Measurements from ENCODE around the gene DSP. TPM values are rescaled to one million over a fixed set of nuclear protein-coding genes. Genes with fewer than 3 reads are reported as not detected.

Gene DSP
- total and polyA plus RNA-seq, 12 donors, result 4.1 to 61.4 (median 38.8) TPM

DNA sequence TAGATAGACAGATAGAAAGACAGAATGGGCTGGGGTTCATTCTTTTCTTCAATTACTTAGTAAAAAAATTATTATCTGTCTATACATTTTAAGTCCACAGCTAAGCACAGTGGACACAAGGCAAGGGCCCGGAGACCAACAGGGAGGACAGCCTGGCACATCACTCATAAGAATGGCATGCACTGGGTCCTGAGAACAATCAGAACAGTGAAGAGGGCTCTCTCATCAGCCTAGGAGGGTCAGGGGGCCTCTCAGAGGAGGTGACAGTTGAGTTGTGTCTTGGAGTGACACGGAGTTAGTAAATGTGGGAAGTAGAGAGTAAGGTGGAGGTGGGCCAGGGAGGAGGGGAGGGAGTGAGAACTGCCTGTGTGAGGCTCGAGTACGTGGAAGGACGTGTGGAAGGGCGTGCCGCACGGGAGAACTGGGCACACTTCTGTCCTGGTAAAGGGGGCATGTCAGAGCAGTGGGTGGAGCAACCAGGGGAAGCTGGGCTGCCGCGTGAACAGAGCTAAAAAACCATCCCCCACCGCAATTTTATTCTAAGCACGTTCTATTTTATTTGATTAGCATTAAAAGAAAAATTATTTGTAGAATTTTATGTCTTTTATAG, 45.1 kb upstream of the DSP start:
- Histone ChIP-seq H3K4me1 (replicated peaks in 1 of 2) (no peaks in the 10 kb centered on the region), H3K36me3 (replicated peaks in 1 of 2) (no peaks in the 10 kb centered on the region), H3K27me3 (peaks cover 5% of the 10 kb centered on the region), H3K9me3 (replicated peaks in 1 of 3) (no peaks in the 10 kb centered on the region), H3K27ac (no peak overlapping the region), H3K4me3 (no peak overlapping the region)
- 69 to 82% (median 78%) methylated on average over 12 of the region's 12 CpGs for WGBS, 4 donors
- no peak for TF ChIP-seq POLR2A (IDR thresholded peaks at IDR 0.05)
- TF ChIP-seq, protein P1, sequence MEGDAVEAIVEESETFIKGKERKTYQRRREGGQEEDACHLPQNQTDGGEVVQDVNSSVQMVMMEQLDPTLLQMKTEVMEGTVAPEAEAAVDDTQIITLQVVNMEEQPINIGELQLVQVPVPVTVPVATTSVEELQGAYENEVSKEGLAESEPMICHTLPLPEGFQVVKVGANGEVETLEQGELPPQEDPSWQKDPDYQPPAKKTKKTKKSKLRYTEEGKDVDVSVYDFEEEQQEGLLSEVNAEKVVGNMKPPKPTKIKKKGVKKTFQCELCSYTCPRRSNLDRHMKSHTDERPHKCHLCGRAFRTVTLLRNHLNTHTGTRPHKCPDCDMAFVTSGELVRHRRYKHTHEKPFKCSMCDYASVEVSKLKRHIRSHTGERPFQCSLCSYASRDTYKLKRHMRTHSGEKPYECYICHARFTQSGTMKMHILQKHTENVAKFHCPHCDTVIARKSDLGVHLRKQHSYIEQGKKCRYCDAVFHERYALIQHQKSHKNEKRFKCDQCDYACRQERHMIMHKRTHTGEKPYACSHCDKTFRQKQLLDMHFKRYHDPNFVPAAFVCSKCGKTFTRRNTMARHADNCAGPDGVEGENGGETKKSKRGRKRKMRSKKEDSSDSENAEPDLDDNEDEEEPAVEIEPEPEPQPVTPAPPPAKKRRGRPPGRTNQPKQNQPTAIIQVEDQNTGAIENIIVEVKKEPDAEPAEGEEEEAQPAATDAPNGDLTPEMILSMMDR (IDR thresholded peaks at IDR 0.05), result no peak
- intact Hi-C loops (cut with DNase I), result no loop called here
- DNase-seq, result no peak

DNA sequence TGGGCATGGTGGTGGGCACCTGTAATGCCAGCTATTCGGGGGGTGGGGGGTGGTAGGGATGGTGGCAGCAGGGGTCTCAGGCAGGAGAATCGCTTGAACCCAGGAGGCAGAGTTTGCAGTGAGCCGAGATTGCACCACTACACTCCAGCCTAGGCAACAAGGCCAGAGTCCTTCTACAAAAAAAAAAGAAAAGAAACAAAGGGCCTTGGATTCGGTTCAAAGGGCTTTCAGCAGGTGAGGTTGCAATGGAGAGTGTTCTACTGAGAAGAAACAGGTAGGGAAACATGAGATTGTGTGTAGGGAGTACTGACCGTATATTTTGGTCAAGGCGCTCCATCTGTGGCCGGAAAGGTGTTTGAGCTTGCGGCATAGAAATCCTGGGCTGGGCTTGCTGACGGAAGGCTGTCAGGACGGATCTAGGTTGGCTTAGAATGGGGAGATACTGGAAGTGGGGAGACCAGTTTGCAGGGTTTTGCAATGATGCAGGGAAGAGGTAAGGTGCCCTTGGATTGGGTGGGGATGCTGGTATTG, 40.7 kb upstream of the DSP start:
- intact Hi-C loops (cut with DNase I), result no loop called here
- no peak for TF ChIP-seq POLR2A (IDR thresholded peaks at IDR 0.05)
- TF ChIP-seq, protein P1 (IDR thresholded peaks at IDR 0.05), result no peak
- DNase-seq, result no peak
- H3K4me1 ChIP-seq (replicated peaks in 1 of 2), result peaks cover 0 to 8% of the 10 kb centered on the region in 2 donors
- peaks cover 4% of the 10 kb centered on the region for H3K27me3 ChIP-seq
- no peaks in the 10 kb centered on the region for H3K36me3 ChIP-seq (replicated peaks in 1 of 2)
- H3K4me3 ChIP-seq, result no peak overlapping the region
- no peaks in the 10 kb centered on the region for H3K9me3 ChIP-seq (replicated peaks in 1 of 3)
- WGBS, 4 donors, result 88 to 94% (median 90%) methylated on average over 10 of the region's 10 CpGs
- no peak overlapping the region for H3K27ac ChIP-seq

DNA sequence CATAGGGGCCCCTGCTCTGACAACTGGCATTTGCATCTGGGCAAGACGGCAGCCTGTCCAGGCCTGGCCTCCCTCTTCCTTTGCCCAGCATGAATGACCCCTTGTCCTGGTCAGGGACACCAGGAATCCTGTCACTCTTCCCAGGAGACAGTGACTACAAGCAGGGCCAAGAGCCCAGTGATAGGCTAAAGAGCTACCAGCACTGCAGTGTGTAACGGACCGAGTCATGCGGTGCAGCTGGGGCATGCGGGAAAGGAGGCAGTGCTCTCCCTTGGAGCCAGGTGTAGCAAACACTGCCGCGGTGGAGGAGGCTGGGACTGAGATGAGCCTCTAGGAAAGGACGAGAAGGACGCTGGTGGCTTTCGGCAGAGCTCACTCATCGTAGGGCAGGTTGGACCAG, 38.7 kb upstream of the DSP start:
- Histone ChIP-seq H3K27ac (no peak overlapping the region), H3K4me1 (replicated peaks in 1 of 2) (peaks cover 0 to 8% of the 10 kb centered on the region in 2 donors), H3K9me3 (replicated peaks in 1 of 3) (no peaks in the 10 kb centered on the region), H3K4me3 (no peak overlapping the region), H3K27me3 (no peaks in the 10 kb centered on the region), H3K36me3 (replicated peaks in 1 of 2) (no peaks in the 10 kb centered on the region)
- no peak for TF ChIP-seq POLR2A (IDR thresholded peaks at IDR 0.05)
- TF ChIP-seq, protein P1 (IDR thresholded peaks at IDR 0.05), result no peak
- intact Hi-C loops (cut with DNase I), result no loop called here
- WGBS, 4 donors, result 88 to 93% (median 89%) methylated on average over 11 of the region's 11 CpGs
- no peak for DNase-seq

DNA sequence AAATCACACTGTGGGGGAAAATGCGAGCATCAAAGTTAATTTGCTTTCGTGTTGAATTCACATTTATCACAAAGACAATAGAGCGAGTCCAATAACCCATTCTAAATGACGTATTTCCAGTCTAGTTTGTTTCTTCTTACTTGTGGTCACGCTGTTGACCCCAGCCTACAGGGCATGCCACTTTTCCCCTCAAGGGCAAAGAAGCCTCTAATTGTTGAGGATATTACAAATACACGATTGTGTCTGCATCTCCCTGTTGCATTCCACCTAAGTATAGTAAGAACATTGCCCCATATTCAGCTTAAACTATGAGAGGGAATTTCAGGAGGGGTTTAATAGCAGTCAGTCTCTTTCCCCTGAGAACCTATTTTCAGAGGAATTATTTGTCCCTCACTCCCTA, 37.4 kb upstream of the DSP start:
- H3K9me3 ChIP-seq (replicated peaks in 1 of 3), result no peaks in the 10 kb centered on the region
- no peak overlapping the region for H3K27ac ChIP-seq
- intact Hi-C loops (cut with DNase I), result no loop called here
- WGBS, 4 donors, result 76 to 86% (median 83%) methylated on average over 6 of the region's 6 CpGs
- no peak for DNase-seq
- H3K27me3 ChIP-seq, result no peaks in the 10 kb centered on the region
- H3K4me3 ChIP-seq, result no peak overlapping the region
- no peaks in the 10 kb centered on the region for H3K36me3 ChIP-seq (replicated peaks in 1 of 2)
- TF ChIP-seq, protein P1 (IDR thresholded peaks at IDR 0.05), result no peak
- no peak for TF ChIP-seq POLR2A (IDR thresholded peaks at IDR 0.05)
- peaks cover 0 to 8% of the 10 kb centered on the region in 2 donors for H3K4me1 ChIP-seq (replicated peaks in 1 of 2)
